Hepatocyte (in vitro differentiated cells): ENCODE measurements around the gene TP73.

Source experiments
- CTCF ChIP-seq: fragments of 200-600 bp; sonication (generic); IDR thresholded peaks from 2 replicates; pipeline ENCODE4 v1.5.1; 2016; ENCODE audit warnings: antibody characterized with exemption, mild to moderate bottlenecking; ENCODE audit not compliant: poor library complexity
- EZH2 ChIP-seq: fragments of 200-600 bp; sonication (generic); IDR thresholded peaks from 2 replicates; pipeline ENCODE4 v1.6.1; 2016; ENCODE audit warnings: antibody characterized with exemption, mild to moderate bottlenecking, borderline replicate concordance
- EZH2phosphoT487 ChIP-seq: fragments of 200-600 bp; sonication (generic); IDR thresholded peaks from one replicate; pipeline ENCODE4 v1.6.1; 2018; ENCODE audit warnings: antibody characterized with exemption, mild to moderate bottlenecking, low read depth, moderate library complexity; ENCODE audit not compliant: unreplicated experiment, severe bottlenecking

GRCh38 chr1:3727825-3728776, 75.8 kb downstream of the TP73 start:
- TF ChIP-seq CTCF (no peak), EZH2 (no peak), EZH2phosphoT487 (no peak)
